Activated T-cell treated with anti-CD3 and anti-CD28 coated beads for 1 hour (primary cell): Measurements from ENCODE around the gene FUT7.

ENCODE experiments used
- DNase-seq: peaks from one replicate; pipeline ENCODE4 v3.0.0-alpha.2; 2020; ENCODE audit warnings: low read depth

The FUT7 gene

DNA sequence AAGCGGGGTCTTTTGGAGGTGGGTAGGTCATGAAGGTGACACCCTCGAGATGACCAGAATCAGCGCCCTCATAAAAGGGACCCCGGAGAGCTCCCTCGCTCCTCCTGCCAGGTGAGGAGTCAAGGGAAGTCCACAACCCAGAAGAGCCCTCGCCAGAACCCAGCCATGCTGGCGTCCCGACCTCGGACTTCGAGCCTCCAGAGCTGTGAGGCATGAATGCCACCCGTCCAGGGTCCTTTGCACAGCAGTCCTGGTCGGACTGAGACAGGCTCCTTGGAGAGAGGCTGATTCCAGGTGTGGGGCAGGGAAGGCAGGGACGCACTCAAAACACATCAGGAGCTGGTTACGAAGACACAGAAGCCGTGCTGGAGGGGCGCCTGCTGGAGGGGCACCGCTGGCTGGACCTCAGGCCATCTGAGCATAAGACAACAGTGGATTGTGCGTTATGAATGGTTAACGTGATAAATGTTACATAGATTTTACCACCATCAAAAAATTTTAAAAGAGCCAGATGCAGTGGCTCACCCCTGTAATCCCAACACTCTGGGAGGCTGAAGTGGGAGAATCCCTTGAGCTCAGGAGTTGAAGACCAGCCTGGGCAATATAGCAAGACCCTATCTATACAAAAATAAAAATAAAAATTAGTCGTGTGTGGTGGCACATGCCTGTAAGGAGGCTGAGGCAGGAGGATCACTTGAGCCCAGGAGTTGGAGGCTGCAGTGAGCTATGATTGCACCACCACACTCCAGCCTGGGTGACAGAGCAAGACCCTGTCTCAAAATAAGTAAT is 29.8 kb downstream of the FUT7 start:
- no peak for DNase-seq

DNA sequence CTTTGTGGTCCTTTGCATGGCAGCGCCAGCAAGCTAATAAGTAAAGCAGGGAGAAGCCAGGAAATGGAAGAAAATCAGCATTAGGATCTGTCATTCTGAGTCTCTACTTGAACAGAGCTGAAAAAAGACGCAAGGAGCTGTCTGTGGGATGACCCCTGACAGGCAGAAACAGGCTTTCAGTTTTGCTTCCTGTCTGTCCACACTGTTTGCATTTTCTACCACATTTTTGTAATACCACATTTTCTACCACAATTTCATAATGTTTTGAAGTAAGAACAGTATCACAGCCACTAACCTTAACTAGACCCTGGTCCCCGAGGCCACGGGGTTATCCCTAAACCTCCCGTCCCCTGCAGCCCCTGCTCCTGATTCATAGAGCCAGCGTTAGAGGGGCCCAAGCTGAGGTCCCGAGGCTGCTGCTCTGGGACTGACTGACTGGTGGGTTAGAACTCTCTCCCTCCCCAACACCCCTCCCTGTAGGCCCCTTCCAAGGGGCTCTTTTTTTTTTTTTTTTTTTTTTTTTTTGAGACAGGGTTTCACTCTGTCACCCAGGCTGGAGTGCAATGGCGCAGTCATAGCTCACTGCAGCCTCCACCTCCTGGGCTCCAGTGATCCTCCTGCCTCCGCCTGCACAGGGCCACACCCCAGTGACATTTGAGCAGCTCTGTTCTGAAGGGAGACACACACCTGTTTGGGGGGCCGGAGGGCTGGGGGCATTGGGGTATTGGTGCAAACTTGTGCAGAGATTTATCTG is 31.5 kb downstream of the FUT7 start:
- no peak for DNase-seq

DNA sequence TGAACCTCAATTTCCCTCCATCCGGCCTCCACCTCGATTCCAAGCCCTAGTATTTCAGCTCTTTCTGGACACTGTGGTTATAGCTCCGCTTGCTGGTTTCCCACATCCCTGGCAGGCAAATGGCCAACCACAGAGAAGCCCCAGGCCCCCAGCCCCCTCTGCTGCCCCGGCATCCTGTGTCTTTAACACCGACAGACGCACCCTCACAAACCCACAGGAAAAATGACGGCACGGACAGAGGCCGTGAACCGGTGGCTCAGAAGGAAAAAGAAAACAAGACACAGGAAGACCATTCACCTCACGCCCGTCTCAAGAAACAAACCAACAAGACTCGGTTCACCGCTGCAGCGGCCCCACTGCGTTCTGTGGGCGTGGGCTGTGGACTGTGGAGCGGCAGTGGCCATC is 34.1 kb downstream of the FUT7 start:
- DNase-seq: no peak

DNA sequence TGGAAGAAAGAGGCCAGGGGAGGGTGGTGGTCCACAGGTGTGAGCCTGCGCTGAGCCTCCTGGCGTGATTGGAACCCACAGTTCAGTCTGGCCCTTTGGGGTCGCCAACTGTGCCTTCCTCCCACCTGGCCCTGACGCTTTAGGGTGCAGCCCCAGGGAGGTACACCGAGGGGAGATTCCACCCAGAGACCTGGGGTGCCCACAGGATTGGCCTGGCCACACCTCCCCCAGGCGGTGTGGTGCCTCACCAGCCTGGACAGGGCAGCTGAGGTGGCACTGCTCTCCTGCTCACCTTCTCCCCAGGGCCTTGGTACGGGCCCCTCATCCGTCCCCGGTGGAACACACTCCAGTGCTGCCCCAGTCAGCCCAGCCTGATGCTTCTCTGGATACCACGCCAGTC is 34.5 kb downstream of the FUT7 start:
- DNase-seq: no peak

DNA sequence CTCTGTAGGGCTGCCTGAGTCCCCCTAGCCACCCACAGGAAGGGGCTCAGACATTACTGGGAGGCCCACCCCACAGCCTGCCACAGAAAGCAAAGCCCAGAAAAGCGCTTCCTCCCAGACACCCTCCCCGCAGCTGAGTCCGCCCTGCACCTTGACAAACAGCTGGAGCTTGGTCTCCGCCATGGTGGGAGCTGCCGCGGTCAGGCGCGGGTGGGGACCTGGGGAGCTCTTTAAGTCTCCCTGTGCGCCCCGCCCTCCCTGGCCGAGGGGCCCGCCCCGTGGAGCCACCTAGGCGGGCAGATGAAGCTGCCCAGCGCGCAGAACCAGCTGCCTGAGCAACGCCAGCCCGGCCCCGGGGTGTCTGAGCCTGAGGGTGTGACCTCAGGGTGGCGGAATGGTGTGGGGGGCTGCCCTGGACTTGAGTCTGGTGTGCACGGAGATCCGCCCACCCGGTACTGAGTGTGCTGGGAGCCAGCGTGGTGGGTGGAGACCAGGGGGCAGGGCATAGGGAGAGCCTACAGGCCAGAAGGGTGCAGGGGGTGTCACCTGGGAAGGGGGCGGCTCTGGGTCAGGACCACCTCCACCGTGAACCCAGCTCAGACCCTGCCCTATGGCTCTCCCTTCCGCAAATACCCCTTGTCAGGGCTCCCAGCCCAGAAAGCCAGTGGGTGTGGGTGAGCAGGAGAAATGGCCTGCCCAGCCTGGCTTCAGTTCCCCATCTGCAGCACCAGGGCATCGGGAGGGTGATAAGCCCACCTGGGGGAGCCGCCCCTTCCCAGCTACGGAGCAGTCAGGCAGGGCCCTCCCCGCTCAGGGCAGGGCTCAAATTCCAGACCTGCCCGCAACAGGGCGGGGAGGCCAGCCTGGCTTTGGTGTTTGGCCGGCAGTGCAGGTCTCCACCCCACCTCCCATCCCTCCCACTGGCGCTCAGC is 35.3 kb downstream of the FUT7 start, which contains the start of gene CLIC3:
Gene CLIC3, minus strand, starts transcription at position 208 of the 932 bp plus-strand sequence. Its CDS starts 25 bp downstream, at position 183.
- peak; percentile 40 for DNase-seq

DNA sequence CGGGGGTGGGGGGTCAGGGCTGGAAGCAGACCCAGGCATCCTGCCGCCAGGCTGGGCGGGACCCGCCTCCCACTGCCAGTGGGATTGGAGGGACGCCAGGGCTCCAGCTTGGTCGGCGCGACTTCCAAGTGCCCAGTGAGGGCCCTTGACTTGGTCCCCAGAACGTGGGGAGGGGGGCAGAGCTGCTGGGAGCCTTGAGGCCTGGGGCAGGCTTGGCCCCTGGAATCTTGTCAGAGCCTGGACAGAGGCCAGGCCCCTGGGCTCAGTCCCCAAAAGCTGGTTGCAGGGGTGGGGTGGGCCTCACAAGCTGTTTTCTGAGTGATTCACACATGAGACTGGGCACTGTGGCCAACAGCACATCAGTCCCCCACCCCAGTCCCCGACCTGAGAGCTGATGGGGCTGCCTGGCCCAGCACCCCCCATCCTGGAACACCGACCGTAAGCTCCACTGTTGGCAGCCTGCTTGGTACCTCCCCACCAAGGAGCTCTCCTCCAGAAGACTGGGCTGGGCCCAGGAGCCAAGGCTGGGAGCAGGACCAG is 36.0 kb downstream of the FUT7 start:
- no peak for DNase-seq

DNA sequence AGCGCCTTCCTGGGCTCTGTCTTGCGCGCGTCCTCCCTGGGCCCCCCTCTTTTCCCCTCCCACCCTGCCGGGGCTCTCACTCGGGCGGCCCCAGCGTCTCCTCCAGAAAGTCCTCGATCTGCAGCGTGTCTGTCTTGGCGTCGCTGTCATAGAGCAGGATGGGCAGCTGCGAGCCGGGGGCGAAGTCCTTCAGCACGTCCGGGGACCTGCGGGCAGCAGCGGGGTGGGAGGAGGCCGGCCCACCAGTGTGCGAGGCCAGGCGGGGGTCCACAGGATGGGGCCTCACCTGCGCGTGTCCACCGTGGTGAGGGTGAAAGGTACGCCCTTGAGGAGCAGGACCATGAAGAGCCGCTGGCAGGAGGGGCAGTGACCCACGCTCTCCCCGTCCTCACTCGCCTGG is 36.5 kb downstream of the FUT7 start:
- no peak for DNase-seq

DNA sequence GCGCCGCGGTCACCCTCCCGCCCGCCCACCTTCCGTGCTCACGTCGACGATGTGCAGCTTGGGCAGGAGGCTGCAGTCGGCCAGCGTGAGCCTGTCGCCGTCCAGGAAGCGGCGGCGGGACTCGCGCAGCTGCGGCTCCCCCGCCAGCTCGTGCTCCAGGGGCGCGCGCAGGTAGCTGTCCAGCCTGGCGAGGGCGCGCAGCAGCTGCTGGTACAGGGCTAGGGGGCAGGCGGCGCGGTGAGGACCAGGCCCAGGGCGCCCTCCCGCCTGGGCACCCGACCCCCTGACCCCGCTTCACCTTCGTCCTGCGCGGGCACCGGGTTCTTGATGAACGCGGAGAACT is 37.0 kb downstream of the FUT7 start:
- no peak for DNase-seq

DNA sequence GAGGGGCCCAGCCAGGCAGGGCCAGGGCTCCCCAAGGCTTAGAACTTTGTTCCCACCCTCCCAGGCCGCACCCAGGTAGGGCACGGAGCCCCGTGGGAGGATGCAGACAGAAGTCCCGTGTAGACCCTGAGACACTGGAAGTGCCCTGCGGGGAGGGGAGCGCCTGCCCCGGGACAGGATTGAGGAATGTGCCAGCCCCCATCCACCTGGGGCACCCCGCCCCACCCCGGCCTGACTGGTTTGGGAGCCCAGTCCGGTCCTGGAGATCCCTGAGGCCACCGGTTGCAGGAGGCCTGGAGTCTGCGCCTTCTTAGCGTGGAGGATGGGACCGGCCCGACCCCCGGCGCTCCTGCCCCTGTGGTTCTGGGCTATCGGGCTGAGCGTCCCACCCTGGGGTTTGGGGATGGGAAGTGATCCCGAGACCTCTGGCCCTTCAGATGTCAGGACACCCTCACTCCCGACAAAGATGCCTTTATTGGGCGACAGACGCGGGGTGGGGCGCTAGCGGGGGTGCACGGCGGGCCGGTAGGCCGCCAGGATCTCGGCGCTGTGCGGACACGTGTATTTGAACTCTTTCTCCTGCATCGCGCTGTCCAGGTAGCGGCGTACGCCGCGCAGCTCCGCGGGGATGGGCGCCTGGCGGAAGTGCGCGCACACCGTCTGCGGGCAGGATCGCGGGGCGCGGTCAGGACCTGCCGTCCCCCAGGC is 37.6 kb downstream of the FUT7 start:
- no peak for DNase-seq

DNA sequence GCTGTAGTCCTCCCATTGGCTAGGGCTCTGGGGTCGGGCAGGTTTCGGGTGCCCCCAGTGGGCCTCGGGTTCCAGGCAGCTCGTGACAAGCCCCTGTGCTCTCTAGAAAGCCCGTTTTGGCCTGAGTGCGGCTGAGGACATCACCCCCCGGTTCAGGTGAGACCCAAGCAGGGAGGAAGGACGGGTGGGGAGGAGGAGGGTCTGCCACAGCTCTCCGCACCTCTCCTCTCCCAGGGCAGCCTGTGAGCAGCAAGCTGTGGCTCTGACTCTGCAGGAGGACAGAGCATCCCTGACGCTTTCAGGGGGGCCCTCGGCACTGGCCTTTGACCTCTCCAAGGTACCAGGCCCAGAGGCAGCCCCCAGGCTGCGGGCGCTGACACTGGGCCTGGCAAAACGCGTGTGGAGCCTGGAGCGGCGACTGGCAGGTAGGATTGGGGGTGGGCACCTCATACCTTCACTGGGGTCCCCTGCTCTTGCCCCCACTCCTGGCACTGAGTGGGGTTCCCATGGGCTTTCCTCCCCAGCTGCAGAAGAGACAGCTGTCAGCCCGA is 39.0 kb downstream of the FUT7 start:
- no peak for DNase-seq

DNA sequence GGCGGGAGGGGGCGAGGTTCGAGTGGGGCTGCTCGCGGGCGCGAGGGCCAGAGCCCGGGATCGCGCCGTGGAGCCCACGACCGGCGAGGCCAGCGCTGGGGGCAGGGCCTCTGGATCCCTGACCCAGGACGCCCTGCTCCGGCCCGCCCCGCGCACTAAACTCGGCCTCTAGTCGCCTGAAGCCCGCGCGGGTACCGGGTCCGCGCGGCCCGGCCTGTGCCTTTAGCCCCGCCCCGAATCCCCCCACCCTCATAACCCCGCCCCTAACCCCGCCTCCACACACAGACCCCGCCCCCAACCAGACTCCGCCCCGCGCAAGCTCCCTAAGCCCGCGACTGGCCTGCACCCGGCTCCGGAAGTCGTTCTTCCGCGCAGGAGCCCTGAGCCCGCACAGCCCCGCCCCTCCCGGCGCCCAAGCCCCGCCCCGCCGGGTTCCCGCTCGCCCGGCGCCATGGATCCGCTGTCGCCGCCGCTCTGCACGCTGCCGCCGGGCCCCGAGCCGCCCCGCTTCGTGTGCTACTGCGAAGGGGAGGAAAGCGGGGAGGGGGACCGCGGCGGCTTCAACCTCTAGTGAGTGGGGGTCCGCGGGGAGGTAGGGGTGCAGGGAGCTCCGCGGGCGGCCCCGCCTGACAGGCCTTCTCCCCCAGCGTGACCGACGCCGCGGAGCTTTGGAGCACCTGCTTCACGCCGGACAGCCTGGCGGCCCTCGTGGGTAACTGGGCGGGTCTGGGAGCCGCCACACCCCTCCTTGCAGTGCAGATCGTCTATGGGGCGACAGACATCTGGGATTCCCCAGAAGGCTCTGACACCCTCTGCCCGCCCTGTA is 39.7 kb downstream of the FUT7 start, which contains the start of gene PAXX:
Gene PAXX, plus strand, starts transcription at position 430 of the 826 bp plus-strand sequence. Its CDS starts 22 bp downstream, at position 452.
- peak; percentile 92 for DNase-seq

DNA sequence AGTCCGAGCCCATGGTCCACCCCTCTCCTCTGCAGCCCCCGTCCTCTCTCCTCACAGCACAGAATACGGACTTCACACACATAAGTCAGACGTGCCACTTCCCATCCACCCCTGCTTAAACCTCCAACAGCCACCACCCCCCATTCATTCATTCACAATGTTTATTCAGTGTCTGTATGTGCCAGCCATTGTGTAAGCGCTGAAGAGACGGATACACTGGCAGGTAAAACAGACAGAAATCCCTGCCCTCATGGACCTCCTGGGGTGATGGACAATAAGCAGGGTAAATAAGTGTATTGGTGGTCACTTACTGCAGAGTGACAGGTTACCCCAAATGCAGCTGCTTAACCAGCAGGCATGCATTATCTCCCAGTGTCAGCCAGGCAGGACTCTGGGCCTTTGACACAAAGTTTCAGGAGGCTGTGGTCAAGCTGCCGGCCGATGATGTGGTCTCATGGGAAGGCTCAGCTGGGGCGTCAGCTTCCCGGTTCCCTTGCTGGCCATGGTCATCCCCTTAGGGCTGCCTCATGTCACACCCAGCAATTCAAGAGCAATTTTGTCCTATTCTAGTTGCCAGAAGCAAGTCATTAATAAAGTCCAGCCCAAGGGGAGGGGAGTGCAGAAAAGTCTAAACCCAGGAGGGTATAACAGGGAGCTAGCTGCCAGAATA is 41.5 kb downstream of the FUT7 start:
- no peak for DNase-seq

DNA sequence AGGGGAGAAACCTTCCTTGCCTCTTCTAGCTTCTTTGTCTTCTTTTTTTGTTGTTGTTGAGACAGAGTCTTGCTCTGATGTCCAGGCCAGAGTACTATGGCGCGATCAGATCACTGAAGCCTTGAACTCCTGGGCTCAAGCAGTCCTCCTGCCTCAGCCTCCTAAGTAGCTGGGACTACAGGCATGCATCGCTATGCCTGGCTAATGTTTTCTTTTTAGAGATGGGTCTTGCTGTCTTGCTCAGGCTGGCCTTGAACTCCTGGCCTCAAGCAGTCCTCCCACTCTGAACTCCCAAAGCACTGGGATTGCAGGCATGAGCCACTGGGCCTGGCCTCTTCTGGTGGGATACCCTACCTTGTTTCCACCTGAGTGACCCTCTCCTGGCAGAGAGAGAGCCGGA is 43.0 kb downstream of the FUT7 start:
- no peak for DNase-seq

DNA sequence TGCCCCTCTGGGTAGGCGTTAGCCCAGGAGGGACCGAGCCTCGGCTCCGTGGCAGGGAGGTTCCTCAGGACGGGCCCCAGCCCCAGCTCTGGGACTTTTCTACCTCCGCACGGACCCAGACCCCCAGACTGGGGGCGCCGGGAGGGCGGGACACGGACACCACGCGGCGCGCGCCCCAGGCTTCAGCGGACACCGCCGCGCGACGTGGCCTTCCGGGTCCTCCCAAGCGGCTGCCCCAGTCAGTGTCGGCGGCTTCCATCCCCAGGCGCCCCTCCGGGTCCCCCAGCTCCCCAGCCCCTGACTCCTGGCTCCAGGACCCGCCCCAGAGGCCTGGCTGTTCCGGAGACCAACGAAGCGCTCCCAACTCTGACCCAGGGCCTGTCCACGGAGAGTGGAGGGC is 46.0 kb downstream of the FUT7 start:
- no peak for DNase-seq

DNA sequence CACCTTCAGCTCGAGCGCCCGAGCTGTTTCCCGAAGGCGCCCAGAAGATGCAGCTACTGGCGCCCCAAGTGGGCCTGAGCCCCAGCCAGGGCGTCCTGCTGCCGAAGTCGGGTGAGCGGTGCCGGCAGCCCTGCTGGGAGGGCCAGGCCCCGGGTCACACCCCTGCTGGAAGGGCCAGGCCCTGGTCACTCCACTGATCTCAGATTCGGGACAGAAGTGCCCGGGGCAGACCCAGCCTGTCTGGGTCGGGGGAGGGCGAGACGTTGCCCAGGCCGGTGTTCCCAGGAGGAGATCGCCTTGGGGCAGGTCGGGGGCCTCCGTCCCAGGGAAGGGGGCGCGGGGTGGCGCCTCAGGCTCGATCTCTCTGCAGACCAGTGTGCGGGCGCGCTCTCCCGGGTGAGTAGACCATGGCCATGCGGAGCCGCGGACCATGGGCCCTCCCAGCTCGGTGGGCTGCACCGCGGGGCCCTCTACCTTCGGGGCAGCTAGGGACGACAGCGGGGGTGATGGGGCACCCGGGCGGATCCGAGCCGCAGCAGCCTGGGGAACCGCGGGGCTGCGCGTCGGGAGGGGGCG is 46.8 kb downstream of the FUT7 start:
- DNase-seq: no peak

DNA sequence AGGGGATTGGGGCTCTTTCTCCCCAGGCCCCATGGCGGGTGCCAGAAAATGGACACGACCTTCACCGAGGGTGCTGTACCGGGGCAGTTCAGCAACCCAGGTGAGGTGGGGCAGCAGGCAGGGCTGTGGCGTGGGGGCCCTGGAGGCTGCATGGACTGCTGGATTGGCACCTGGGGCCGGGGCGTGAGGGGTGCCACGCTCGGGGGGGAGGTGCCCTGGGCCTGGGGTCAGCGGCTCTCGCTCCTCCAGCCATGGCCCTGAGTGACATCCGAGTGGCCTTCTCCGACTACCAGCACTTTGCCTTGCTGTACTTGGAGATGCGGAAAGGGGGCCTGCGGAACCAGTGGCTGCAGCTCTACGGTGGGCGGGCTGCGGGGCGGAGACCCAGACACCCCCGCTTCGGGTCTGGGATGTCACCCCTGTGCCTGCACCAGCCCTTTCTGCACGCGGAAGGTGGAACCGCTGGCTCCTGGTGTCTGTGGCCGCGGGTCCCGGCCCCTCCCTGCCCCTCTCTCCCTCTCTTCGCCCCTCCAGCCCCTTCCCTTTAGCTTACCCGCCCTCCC is 47.3 kb downstream of the FUT7 start:
- no peak for DNase-seq

DNA sequence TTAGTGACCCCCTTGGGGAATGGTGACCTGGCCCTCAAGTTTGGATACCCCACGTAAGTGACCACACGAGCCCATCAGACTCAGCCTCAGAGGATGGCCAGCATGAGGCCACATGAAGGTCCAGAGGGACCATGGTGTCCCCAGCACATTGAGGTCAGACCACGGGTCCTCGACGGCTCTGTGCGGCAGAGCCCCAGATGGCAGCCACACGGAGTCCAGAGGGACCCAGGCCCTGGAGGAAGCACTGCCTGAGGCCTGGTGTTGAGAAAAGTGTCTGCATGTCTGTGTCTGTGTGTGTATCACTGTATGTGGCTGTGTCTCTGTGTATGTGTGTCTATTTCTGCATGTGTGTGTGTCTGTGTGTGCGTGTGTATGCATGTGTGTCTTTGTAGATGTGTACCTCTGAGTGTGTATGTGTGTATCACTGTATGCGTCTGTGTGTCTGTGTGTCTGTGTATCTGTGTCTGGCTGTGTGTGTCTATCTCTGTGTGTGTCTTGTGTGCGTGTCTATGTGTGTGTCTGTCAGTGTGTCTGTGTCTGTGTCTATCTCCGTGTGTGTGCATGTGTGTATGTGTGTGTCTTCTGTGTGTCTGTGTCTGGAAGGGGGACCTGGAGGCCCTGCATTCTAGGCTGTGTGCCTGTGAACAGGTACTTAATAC is 48.1 kb downstream of the FUT7 start:
- no peak for DNase-seq

DNA sequence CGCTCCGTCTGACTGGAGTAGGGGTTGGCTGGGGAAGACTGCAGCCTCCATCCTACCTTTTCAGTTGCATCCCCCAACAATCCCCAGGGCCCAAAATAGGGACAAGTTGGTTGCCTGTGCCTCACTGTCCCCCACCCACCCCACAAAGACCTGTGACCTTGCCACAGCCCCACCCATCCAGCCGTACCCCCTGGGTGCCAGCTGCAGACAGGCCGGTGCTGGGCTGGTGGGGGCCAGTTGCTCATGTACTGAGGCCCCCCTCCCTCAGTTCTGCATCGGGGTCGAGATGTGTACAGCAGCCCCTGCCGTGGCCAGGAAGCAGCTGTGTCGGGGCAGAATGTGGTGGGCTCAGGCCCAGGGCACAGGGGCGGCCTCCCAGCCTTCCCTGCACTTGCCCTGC is 48.7 kb downstream of the FUT7 start:
- no peak for DNase-seq
